ENCODE measurements around the gene TP53BP1.
"Not testable (repeated sequence)": the region's sequence is repeated elsewhere in the genome, so short reads cannot be mapped to it uniquely, and the experiment has no call there.

Gene TP53BP1

DNA sequence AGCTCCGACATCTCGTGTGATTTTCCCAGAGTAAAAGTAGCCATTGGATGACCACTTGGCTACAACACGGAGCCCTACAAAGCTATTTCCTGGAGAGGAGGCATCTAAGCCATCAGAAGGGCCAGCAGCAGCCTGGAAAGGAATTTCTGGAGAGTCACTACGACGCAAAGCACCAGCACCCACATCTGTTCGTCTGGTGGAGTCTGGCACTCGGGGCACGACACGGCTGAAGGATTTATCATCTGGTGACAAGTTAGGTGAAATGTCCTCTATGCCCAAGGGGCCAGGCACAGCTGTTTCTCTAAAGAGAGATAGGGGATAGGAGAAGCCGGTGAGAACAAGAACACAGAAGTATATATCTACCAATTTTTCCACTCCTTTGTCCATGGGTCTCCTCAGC lies 72.5 kb downstream of the TP53BP1 start:
- DNase-seq (ENCODE audit: low spot score) = no peak

DNA sequence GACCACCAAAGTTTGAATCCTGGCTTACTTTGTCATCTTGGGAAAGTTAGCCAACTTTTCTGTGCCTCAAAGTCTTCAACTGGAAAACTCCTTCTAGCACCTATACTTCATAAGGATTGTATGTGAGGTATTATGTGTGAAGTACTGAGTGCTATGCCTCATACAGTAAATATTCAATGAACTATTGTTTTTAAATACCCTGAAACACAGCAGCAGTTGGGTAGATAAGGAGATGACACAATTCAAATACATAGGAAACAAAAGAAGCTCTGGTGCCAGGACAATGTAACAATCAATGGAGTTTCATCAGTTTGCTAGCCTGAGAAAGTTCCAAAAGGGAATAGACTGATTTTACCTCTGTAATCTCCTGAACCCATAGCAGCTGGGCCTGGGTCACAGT lies 78.8 kb downstream of the TP53BP1 start:
- no peak for DNase-seq (ENCODE audit: low spot score)

DNA sequence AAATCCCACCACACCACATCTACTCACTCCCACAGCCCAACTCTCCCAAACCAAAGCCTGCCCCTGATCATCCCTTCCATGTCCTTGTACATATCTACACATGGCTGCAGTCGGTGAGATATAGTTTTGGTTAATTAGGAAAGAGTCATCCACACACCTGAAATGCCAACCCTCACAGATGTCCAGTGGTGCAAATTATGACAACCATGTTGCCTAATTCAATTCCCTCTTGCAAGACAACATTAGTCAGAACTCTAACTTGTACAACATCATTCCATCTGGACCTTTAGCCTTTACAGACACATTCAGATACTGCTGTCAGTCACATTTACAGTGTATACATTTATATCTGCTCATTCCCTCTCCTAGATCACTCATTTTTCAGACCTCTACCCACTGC lies 80.9 kb downstream of the TP53BP1 start:
- no peak for DNase-seq (ENCODE audit: low spot score)

GRCh38 chr15:43410572-43411214 lies 82.3 kb downstream of the TP53BP1 start:
- peak; percentile 67 for DNase-seq (ENCODE audit: low spot score)

GRCh38 chr15:43408789-43409188 lies 84.2 kb downstream of the TP53BP1 start:
- peak; percentile 44 for DNase-seq (ENCODE audit: low spot score)

- no peak for DNase-seq (ENCODE audit: low spot score)
Measured at GRCh38 chr15:43406808-43407207, 86.1 kb downstream of the TP53BP1 start.

DNA sequence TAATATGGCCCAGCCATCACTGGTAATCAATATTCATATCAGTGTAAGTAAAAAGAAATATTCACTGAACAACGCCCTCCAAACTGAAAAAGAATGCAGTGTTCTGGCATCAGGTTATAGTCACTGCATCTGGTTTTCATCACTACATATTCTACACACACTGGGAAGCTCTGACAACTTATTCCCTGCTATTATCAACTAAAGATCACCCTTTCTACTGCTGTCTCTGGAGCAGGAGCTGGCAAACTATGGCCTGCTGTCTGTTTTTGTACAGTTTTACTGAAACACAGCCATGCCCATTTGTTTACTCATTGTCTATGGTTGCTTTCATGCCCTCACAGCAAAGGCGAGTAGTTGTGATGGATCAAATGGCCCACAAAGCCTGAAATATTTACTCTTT lies 86.8 kb downstream of the TP53BP1 start:
- DNase-seq (ENCODE audit: low spot score) = no peak

GRCh38 chr15:43404130-43404529 lies 88.8 kb downstream of the TP53BP1 start:
- no peak for DNase-seq (ENCODE audit: low spot score)

- no peak for DNase-seq (ENCODE audit: low spot score)
Measured at GRCh38 chr15:43403616-43404015, 89.3 kb downstream of the TP53BP1 start.

- DNase-seq (ENCODE audit: low spot score) = no peak
Measured at GRCh38 chr15:43402255-43402654, 90.7 kb downstream of the TP53BP1 start.

DNA sequence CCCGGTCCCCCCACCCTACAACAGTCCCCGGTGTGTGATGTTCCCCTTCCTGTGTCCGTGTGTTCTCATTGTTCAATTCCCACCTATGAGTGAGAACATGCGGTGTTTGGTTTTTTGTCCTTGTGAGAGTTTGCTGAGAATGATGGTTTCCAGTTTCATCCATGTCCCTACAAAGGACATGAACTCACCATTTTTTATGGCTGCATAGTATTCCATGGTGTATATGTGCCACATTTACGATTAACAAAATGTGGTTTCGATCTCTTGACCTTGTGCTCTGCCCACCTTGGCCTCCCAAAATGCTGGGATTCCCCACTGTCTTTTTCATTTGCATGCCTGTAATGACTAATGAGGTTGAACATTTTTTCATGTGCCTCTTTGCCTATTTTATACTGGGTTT lies 99.4 kb downstream of the TP53BP1 start:
- not testable (repeated sequence) for DNase-seq (ENCODE audit: low spot score)

DNA sequence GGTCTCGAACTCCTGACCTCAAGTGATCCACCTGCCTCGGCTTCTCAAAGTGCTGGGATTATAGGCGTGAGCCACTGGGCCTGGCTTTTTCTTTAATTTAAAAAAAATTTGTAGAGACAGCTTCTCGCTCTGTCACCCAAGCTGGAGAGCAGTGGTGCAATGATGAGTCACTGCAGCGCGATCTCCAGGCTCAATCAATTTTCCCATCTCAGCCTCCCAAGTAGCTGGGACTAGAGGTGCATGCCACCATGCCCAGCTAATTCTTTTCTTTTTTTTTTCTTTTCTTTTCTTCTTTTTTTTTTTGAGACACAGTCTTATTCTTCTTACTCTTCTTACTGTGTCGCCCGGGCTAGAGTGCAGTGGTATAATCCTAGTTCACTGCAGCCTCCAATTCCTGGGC lies 102.2 kb downstream of the TP53BP1 start:
- no peak for DNase-seq (ENCODE audit: low spot score)

DNA sequence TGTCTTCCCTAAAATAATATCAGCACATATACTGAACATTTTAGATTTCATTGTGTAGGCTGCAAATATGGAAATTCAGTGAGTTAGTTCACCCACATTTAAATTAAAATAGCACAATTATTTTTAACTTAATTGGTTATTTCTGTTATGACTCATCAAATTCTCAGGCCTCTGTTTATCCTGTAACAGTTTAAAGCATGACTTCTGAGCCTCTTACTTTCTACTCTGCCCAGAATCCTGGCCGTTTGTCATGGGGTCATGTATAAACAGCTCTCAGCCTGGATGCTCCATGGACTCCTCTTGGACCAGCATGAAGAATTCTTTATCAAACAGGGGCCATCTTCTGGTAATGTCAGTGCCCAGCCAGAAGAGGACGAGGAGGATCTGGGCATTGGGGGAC lies 109.9 kb downstream of the TP53BP1 start:
- no peak for DNase-seq (ENCODE audit: low spot score)

DNA sequence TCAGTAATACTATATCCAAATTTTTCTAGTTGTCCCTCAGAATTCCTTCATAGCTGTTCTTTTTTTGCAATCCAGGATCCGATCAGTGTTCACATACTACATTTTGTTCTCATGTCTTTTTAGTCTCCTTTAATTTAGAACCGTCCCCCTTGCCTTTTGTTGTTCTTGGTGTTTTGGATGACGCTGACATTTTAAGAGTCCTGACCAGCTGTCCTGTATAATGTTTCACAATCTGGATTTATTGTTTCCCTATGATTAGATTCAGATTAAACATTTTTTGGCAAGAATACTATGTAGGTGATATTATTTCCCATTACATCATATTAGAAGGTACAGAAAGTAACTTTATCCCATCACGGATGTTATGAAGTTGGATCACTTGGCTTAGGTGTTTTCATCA lies 110.6 kb downstream of the TP53BP1 start:
- no peak for DNase-seq (ENCODE audit: low spot score)

DNA sequence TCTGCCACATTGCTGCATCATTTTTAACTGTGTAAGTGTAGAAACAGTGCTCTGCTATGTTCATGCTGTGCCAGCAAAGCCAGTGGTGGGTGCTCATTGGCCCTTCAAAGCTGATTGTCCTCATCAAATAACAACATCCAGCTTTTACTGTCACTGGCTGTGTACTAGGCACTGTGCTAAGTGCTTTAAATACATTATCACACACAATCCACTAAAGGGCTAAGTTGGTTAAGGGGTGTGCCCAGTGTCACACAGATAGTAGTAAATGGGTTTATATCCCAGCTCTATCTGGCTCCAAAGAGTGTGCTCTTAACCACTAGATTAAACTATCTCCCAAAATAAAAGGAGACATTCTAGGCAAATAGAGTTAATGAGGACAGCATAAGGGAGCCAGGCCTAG lies 114.4 kb downstream of the TP53BP1 start:
- peak; percentile 29 for DNase-seq (ENCODE audit: low spot score)

GRCh38 chr15:43376017-43376705 lies 116.8 kb downstream of the TP53BP1 start:
- DNase-seq (ENCODE audit: low spot score) = peak; percentile 66

DNA sequence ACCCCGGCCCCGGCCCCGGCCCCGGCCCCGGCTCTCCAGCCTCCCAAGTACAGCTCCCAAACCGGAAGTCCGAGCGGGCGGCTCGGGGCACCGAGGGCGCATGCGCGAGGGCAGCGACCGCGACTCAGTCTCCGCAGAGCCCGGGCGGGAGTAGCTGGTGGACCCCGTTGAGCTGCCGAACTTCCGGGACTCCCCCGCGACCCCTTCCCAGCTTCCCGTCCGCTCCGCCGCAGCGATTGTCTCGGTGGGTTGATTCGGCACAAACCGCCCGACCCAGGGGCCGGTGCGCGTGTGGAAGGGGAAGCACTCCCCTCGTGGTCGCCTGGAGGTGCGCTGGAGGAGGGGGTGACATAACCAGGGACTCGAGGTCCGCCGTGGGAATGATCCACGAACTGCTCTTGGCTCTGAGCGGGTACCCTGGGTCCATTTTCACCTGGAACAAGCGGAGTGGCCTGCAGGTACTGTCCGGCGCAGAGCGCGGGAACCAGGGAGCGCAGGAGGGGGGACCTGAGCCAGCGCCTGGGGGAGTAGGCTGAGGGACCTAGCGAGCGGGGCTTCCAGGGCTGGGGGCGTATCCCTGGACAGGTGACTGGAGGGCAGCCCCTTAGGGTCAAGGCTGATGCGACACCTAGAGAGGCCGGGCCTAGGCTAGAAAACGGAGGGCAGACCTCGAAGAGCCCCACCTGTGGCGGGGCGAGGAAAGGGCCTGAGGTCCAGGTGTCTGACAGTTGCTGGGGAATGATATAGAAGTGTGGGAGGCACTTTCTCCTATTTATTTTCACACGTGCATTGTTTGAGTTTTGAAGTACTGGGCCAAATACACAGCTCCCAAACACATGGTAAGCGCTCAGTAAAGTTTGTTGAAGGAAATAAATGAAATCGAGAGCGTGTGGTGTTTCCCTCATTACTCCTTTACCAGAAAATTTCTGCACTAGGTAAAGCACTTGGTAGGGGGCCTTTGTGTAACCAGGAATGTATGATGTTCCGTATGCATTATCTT lies 121.7 kb downstream of the TP53BP1 start, which contains the start of the genes TUBGCP4 and ZSCAN29:
Gene TUBGCP4, plus strand, starts transcription at position 127 of the 1,000 bp plus-strand sequence. Its CDS starts 254 bp downstream, at position 381.
Gene ZSCAN29, minus strand, starts transcription at position 69 of the 1,000 bp plus-strand sequence. CDS start 1,130 bp downstream, outside the sequence.
- DNase-seq (ENCODE audit: low spot score) = peak; percentile 84

DNA sequence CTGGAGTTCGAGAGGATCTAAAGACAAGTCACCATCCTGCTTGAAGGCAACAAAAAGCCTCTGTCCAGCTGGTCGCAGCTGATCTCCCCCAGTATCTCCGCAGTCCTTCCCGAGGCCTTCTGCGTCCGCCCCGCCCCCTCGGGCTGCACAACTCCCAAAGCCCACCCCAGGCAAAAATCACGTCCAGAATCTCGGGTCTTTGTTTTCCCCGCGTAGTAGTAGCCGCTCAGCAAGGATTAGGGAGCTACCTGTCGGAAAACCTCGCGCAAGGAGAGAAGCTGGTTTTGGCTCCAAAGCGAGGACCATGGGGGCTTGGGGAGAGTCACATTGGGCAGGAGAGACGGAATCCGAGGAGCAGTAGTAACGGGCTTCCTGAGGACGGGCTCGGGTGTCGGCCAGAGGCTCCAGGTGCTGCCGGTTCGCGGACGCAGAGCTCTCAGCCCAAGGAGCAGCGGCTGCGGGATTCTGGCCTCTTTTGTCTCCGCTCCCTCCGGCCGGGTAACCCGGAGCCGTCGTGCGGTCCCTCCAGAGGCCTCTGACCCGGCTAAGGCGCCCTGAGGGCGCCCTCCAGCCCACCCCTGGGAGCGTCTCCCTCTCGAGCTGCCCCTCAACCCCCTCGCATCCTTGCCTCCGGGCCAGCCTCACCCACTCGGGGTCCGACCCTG lies 122.5 kb downstream of the TP53BP1 start:
- no peak for DNase-seq (ENCODE audit: low spot score)

GRCh38 chr15:43361313-43361903 lies 131.5 kb downstream of the TP53BP1 start:
- no peak for DNase-seq (ENCODE audit: low spot score)

- no peak for DNase-seq (ENCODE audit: low spot score)
Measured at GRCh38 chr15:43360821-43361220, 132.1 kb downstream of the TP53BP1 start.
